Measurements from ENCODE around the gene NPL. TPM values are rescaled to one million over a fixed set of nuclear protein-coding genes. Genes with fewer than 3 reads are reported as not detected.
A peak's percentile ranks its signal among the peaks of the same experiment; 100 is the strongest.

NPL gene
- total RNA-seq, 4 donors from 2014 or later: 7.8 to 16.2 (median 12.6) TPM

DNA sequence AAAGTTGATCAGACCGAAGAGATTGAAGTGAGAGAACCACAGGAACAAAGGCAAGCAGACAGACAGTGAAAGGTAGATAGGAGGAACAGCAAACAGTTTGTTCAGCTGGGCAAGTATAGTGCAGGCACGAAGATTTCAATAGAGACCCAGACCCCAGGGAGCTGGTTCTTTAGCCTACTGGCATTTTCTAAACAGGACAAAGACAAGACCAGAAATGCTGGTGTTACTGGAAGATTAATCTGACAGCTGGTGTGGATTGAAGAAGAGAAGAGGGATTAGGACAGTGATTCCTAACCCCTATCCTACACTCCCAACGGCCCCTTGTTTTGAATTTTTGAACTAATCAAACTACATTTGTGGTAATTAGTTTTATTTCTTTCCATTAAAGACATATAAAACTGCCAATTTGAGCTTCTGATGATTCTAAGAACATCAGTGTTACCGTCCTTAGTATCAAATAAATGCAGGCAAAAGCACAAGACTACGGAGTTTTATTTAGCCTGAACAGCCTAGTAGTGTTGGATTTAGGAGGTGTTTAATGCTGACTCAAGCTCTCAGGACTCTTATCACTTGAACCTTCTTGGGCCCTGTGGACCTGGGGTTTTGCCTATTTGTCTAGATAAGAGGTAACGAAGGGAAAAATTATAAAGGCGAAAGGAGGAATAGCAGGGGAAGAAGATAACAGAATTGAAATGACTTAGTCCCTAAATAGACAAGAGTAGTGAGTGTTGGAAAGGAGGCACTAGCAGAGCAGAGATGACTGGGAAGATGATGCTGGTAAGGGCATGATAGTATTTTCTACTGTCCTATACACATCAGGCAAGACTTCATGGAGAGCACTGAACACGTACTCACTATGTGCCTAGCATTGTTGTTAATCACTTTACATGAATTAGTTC lies 2.0 kb downstream of the NPL start:
- peak overlapping the region in 1 of 4 donors; percentile 18 for H3K4me3 ChIP-seq
- DNase-seq: no peak
- peaks cover 3 to 51% (median 19%) of the 10 kb centered on the region in 3 donors for H3K4me1 ChIP-seq
- no peak for TF ChIP-seq POLR2A (IDR thresholded peaks at IDR 0.05)
- TF ChIP-seq, protein P1, sequence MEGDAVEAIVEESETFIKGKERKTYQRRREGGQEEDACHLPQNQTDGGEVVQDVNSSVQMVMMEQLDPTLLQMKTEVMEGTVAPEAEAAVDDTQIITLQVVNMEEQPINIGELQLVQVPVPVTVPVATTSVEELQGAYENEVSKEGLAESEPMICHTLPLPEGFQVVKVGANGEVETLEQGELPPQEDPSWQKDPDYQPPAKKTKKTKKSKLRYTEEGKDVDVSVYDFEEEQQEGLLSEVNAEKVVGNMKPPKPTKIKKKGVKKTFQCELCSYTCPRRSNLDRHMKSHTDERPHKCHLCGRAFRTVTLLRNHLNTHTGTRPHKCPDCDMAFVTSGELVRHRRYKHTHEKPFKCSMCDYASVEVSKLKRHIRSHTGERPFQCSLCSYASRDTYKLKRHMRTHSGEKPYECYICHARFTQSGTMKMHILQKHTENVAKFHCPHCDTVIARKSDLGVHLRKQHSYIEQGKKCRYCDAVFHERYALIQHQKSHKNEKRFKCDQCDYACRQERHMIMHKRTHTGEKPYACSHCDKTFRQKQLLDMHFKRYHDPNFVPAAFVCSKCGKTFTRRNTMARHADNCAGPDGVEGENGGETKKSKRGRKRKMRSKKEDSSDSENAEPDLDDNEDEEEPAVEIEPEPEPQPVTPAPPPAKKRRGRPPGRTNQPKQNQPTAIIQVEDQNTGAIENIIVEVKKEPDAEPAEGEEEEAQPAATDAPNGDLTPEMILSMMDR (IDR thresholded peaks at IDR 0.05): no peak
- H3K27me3 ChIP-seq: no peaks in the 10 kb centered on the region
- H3K9me3 ChIP-seq: no peaks in the 10 kb centered on the region
- intact Hi-C loops (cut with DNase I): no loop called here
- 86 to 90% methylated on average over 8 of the region's 8 CpGs for WGBS, 2 donors
- H3K36me3 ChIP-seq: peaks cover 0 to 15% (median 0%) of the 10 kb centered on the region in 3 donors
- H3K27ac ChIP-seq: no peak overlapping the region

DNA sequence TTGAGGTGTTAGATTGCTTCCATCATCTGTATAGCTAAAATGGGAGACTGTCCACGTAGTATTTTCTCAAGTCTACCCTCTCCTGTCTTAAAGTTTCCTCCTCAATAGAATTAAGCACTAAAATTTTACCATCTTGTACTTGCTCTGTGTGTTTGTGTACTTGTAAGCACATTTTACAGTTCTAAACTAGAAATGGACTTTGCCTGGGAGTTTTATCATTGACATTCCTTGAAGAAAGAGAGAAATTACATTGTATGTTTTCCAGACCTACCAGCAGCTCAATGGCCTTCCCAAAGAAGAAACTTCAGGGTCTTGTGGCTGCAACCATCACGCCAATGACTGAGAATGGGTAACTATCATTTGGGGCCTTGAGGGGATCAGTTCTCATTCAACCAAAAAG lies 4.5 kb downstream of the NPL start:
- WGBS, 2 donors: 90 to 94% methylated on average over 2 of the region's 2 CpGs
- peak overlapping the region in 1 of 4 donors; percentile 7 for H3K27ac ChIP-seq
- H3K4me3 ChIP-seq: no peak overlapping the region
- intact Hi-C loops (cut with DNase I): no loop called here
- no peak for TF ChIP-seq POLR2A (IDR thresholded peaks at IDR 0.05)
- TF ChIP-seq, protein P1 (IDR thresholded peaks at IDR 0.05): no peak
- H3K4me1 ChIP-seq: peaks cover 3 to 48% (median 23%) of the 10 kb centered on the region in 3 donors
- DNase-seq: no peak
- no peaks in the 10 kb centered on the region for H3K27me3 ChIP-seq
- peaks cover 0 to 18% (median 0%) of the 10 kb centered on the region in 3 donors for H3K36me3 ChIP-seq
- H3K9me3 ChIP-seq: no peaks in the 10 kb centered on the region

DNA sequence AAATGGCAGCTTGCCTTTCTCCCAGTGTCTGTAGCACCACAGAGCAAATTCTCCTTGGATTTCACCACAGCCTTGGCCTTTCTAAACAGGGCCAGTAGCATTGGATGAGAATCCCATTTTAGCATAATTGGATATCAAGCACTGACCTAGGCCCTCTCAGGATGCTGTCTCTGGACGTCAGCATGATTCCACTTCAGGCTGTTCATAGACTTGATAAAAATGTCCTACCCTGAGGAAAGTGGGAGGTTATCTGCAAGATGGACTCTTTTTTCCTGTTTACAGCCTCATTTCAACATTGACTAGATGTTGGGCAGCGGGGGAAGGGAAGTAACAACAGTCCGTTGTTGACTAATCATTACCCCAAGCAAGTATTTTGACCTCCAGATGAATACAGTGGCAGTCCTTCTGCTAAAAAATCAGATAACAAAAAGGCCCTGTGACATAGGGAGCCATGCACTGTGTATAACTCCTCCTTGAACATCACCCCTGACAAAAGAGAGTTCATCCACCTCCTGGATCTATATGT lies 5.2 kb downstream of the NPL start:
- Histone ChIP-seq H3K27ac (peak overlapping the region in 3 of 4 donors; percentile 7 to 57 (median 9)), H3K4me1 (peaks cover 3 to 47% (median 22%) of the 10 kb centered on the region in 3 donors), H3K9me3 (no peaks in the 10 kb centered on the region), H3K4me3 (no peak overlapping the region), H3K36me3 (peaks cover 0 to 18% (median 0%) of the 10 kb centered on the region in 3 donors), H3K27me3 (no peaks in the 10 kb centered on the region)
- DNase-seq: no peak
- intact Hi-C loops (cut with DNase I): no loop called here
- TF ChIP-seq, protein P1 (IDR thresholded peaks at IDR 0.05): no peak
- no peak for TF ChIP-seq POLR2A (IDR thresholded peaks at IDR 0.05)
- 60 to 82% methylated on average over 3 of the region's 3 CpGs for WGBS, 2 donors

DNA sequence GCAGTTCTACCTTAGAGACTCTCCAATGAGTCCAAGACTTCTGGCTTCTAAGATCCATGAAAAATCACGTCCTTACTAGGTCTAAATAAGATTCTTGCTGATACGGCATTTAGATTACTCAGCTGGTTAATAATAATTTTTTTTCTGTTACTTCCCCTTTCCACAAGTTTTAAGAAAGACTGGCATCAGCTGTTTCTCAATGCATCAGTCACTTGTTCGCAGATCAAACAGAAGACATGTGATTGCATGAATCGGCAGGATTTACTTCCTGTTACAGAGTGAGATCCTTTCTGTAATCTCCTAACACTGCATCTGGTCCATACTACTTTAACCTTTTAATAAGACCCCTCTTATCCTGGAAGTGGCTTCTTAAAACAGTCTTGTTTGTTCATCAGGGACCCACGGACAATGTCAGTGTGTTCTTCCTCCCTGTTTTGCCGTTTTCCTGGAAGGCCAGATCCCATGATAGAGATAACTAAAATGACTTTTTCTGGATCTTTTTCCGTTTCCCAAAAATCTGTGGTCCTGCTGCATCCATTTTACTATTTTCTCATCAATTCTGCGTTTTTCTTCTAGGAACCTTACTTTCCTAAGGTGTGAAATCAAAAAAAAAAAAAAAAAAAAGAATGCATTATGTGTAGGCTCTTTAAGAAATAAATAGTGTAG lies 6.1 kb downstream of the NPL start:
- no peak overlapping the region for H3K4me3 ChIP-seq
- no peaks in the 10 kb centered on the region for H3K27me3 ChIP-seq
- H3K9me3 ChIP-seq: no peaks in the 10 kb centered on the region
- DNase-seq: no peak
- H3K4me1 ChIP-seq: peaks cover 3 to 38% (median 16%) of the 10 kb centered on the region in 3 donors
- intact Hi-C loops (cut with DNase I): no loop called here
- peaks cover 0 to 18% (median 0%) of the 10 kb centered on the region in 3 donors for H3K36me3 ChIP-seq
- peak overlapping the region in 3 of 4 donors; percentile 7 to 57 (median 9) for H3K27ac ChIP-seq
- 38 to 55% methylated on average over 8 of the region's 8 CpGs for WGBS, 2 donors
- TF ChIP-seq, protein P1 (IDR thresholded peaks at IDR 0.05): no peak
- TF ChIP-seq POLR2A (IDR thresholded peaks at IDR 0.05): no peak

All from esophagus squamous epithelium (tissue), 5 donors.